B cell (primary cell): Measurements from ENCODE around the gene NUPR1. TPM values are rescaled to one million over a fixed set of nuclear protein-coding genes. Genes with fewer than 3 reads are reported as not detected.
"Not testable (repeated sequence)": the region's sequence is repeated elsewhere in the genome, so short reads cannot be mapped to it uniquely, and the experiment has no call there.

Experiments
- ATAC-seq: fragments of 200-7000 bp; cut with Tn5 transposase; one replicate; pipeline ENCODE4 v1.10.0; 2021; ENCODE audit warnings: low read depth, mild to moderate bottlenecking, moderate number of reproducible peaks, moderate library complexity
- CTCF ChIA-PET: fragments of 350-600 bp; sonication (Branson Sonifier 250); formaldehyde crosslinking; loops from one replicate; lab custom pipeline; 2021; ENCODE audit warnings: antibody characterized with exemption, inconsistent platforms; lab: Charles Lee
- POLR2A ChIA-PET: fragments of 350-600 bp; sonication (Branson Sonifier 250); formaldehyde crosslinking; loops from one replicate; lab custom pipeline; 2021; ENCODE audit warnings: antibody characterized with exemption; lab: Charles Lee
- DNase-seq: peaks from one replicate; pipeline ENCODE4 v3.0.0; 2013
- H2AFZ ChIP-seq: 2 replicates; pipeline ENCODE4 v1.6.1; 2012; ENCODE audit warnings: mild to moderate bottlenecking, low read depth, low read length; ENCODE audit not compliant: insufficient read depth, poor library complexity, severe bottlenecking
- H3K27ac ChIP-seq, 2 donors: 1 replicate in 1 of 2; 2 replicates in 1 of 2; pipeline ENCODE4 v1.5.1; 2012 to 2013; ENCODE audit warnings: low read length in 2 of 2, mild to moderate bottlenecking in 2 of 2, moderate library complexity in 1 of 2
- H3K27me3 ChIP-seq, 4 experiments: fragments of 200-600 bp in 1 of 4; sonication (generic) in 1 of 4; replicated peaks in 1 of 4; 1 replicate in 2 of 4; 2 replicates in 2 of 4; pipeline versions ENCODE4 v1.6.1 to v1.7.0; 2013 to 2016; ENCODE audit warnings: low read length in 3 of 4, mild to moderate bottlenecking in 2 of 4, mixed read lengths in 1 of 4, moderate library complexity in 1 of 4; ENCODE audit not compliant: insufficient read depth in 4 of 4, control insufficient read depth in 3 of 4; ENCODE audit errors: control extremely low read depth in 1 of 4
- H3K36me3 ChIP-seq, 2 experiments: replicated peaks in 1 of 2; 1 replicate in 1 of 2; 2 replicates in 1 of 2; pipeline versions ENCODE4 v1.6.1 to v1.7.1; 2013; ENCODE audit warnings: low read length in 1 of 2; ENCODE audit not compliant: insufficient read depth in 2 of 2, control insufficient read depth in 1 of 2; ENCODE audit errors: control extremely low read depth in 1 of 2, extremely low read depth in 1 of 2
- H3K4me1 ChIP-seq, 2 donors: fragments of 200-600 bp in 1 of 2; sonication (generic) in 1 of 2; 1 replicate in 1 of 2; 2 replicates in 1 of 2; pipeline versions ENCODE4 v1.5.1 to v1.6.1; 2013 to 2017; ENCODE audit warnings: low read length in 2 of 2; ENCODE audit not compliant: control insufficient read depth in 2 of 2, insufficient read depth in 2 of 2
- H3K4me2 ChIP-seq: replicated peaks from 2 replicates; pipeline ENCODE3; 2012; ENCODE audit warnings: mild to moderate bottlenecking, low read depth, low read length; ENCODE audit not compliant: poor library complexity, severe bottlenecking
- H3K4me3 ChIP-seq, 5 experiments: fragments of 200-600 bp in 1 of 5; sonication (generic) in 1 of 5; 1 replicate in 3 of 5; 2 replicates in 2 of 5; pipeline versions ENCODE4 v1.5.1 to v1.7.0; 2011 to 2016; ENCODE audit warnings: low read length in 4 of 5, mild to moderate bottlenecking in 4 of 5, low read depth in 2 of 5, control low read depth in 1 of 5, moderate library complexity in 1 of 5; ENCODE audit not compliant: insufficient read depth in 1 of 5; ENCODE audit errors: control extremely low read depth in 1 of 5, extremely low read depth in 1 of 5
- H3K79me2 ChIP-seq: fragments of 200-600 bp; sonication (generic); one replicate; pipeline ENCODE4 v1.6.0; 2016; ENCODE audit warnings: low read length; ENCODE audit not compliant: control insufficient read depth, insufficient read depth
- H3K9ac ChIP-seq: fragments of 200-600 bp; sonication (generic); 2 replicates; pipeline ENCODE4 v1.6.1; 2017; ENCODE audit warnings: mild to moderate bottlenecking, low read length, moderate library complexity
- H3K9me3 ChIP-seq, 3 donors: one replicate each; pipeline versions ENCODE4 v1.6.1 to v1.7.1; 2013; ENCODE audit warnings: low read length in 2 of 3; ENCODE audit not compliant: control insufficient read depth in 2 of 3, insufficient read depth in 1 of 3; ENCODE audit errors: control extremely low read depth in 1 of 3
- H4K20me1 ChIP-seq: 2 replicates; pipeline ENCODE4 v1.6.0; 2012; ENCODE audit warnings: mild to moderate bottlenecking, low read length; ENCODE audit not compliant: insufficient read depth, control insufficient read depth, poor library complexity, severe bottlenecking
- H3K27ac Mint-ChIP-seq: one replicate; pipeline ENCODE4 v1.8.0; 2021; ENCODE audit warnings: mixed read lengths
- H3K27me3 Mint-ChIP-seq: one replicate; pipeline ENCODE4 v1.8.0; 2021; ENCODE audit warnings: mixed read lengths
- H3K4me1 Mint-ChIP-seq: one replicate; pipeline ENCODE4 v1.8.0; 2021; ENCODE audit warnings: mixed read lengths
- H3K4me3 Mint-ChIP-seq: one replicate; pipeline ENCODE4 v1.8.0; 2021; ENCODE audit warnings: mixed read lengths
- H3K9me3 Mint-ChIP-seq: one replicate; pipeline ENCODE4 v1.8.0; 2022; ENCODE audit warnings: mixed read lengths; ENCODE audit not compliant: insufficient read depth
- CTCF ChIP-seq: fragments of 200-600 bp; IDR thresholded peaks from one replicate; pipeline ENCODE4 v1.8.0; 2022; ENCODE audit warnings: antibody characterized with exemption, mild to moderate bottlenecking
- EZH2 ChIP-seq: IDR thresholded peaks from 2 replicates; pipeline ENCODE4 v1.6.1; 2012; ENCODE audit warnings: borderline replicate concordance, low read depth, mild to moderate bottlenecking, moderate library complexity, low read length; ENCODE audit not compliant: insufficient read depth, poor library complexity, severe bottlenecking
- WGBS: methylation state at CpG from one replicate; pipeline ENCODE4 v1.1.5; 2013; ENCODE audit warnings: missing lambda C conversion rate; ENCODE audit not compliant: insufficient coverage; 5-methylcytosine and 5-hydroxymethylcytosine counted together
- intact Hi-C: fragments of 100-400 bp; cut with micrococcal nuclease; formaldehyde crosslinking; loops from one replicate; pipeline ENCODE4 v1.10.0; 2022
- polyA plus RNA-seq: library from polyadenylated mRNA; depleted of rRNA; stranded (reverse); fragments of >200 nt; gene quantifications from 2 replicates; pipeline ENCODE4 v1.2.3, GENCODE V29; 2012
- total RNA-seq, 2 donors: library from RNA; stranded (reverse); fragments of 120-200 nt in 1 of 2; gene quantifications; 1 replicate in 1 of 2; 2 replicates in 1 of 2; pipeline versions ENCODE4 v1.2.3 to v1.2.4, GENCODE V29; 2013 to 2022

Gene NUPR1
- total and polyA plus RNA-seq, 2 donors (not counting 1 experiment from before 2014, with no cell fraction given) = not detected

GRCh38 chr16:28528463-28528867 is 10.3 kb downstream of the NUPR1 start:
- no peaks in the 10 kb centered on the region for H3K9me3 Mint-ChIP-seq
- Histone ChIP-seq H3K4me3 (no peak overlapping the region), H3K9ac (no peak overlapping the region), H3K27me3 (no peaks in the 10 kb centered on the region), H3K79me2 (no peaks in the 10 kb centered on the region), H3K4me1 (no peaks in the 10 kb centered on the region), H4K20me1 (no peaks in the 10 kb centered on the region), H3K9me3 (no peaks in the 10 kb centered on the region), H3K27ac (no peak overlapping the region), H3K4me2 (no peak overlapping the region), H2AFZ (no peak overlapping the region), H3K36me3 (no peaks in the 10 kb centered on the region)
- H3K4me3 Mint-ChIP-seq = no peak overlapping the region
- CTCF ChIA-PET = no interaction called here
- H3K27ac Mint-ChIP-seq = no peak overlapping the region
- H3K4me1 Mint-ChIP-seq = peaks cover 3% of the 10 kb centered on the region
- no peak for DNase-seq
- no peak for ATAC-seq
- 95% methylated on average over 5 of the region's 5 CpGs for WGBS
- no peak for TF ChIP-seq EZH2
- TF ChIP-seq CTCF = no peak
- POLR2A ChIA-PET = no interaction called here
- intact Hi-C loops = no loop called here
- no peaks in the 10 kb centered on the region for H3K27me3 Mint-ChIP-seq

- intact Hi-C loops = no loop called here
- no peaks in the 10 kb centered on the region for H3K36me3 ChIP-seq
- no peak for ATAC-seq
- Mint-ChIP-seq H3K4me3 (no peak overlapping the region), H3K9me3 (no peaks in the 10 kb centered on the region), H3K4me1 (peaks cover 5% of the 10 kb centered on the region), H3K27ac (no peak overlapping the region), H3K27me3 (peaks cover 2% of the 10 kb centered on the region)
- no peak overlapping the region for H3K27ac ChIP-seq
- ChIA-PET CTCF (no interaction called here), POLR2A (no interaction called here)
- no peaks in the 10 kb centered on the region for H3K79me2 ChIP-seq
- no peaks in the 10 kb centered on the region for H3K27me3 ChIP-seq
- no peaks in the 10 kb centered on the region for H4K20me1 ChIP-seq
- no CpG with 5 or more reads among the region's 5 CpGs for WGBS
- no peak overlapping the region for H3K9ac ChIP-seq
- H3K4me3 ChIP-seq = no peak overlapping the region
- no peak for DNase-seq
- H3K9me3 ChIP-seq = no peaks in the 10 kb centered on the region
- H2AFZ ChIP-seq = no peak overlapping the region
- no peaks in the 10 kb centered on the region for H3K4me1 ChIP-seq
- no peak overlapping the region for H3K4me2 ChIP-seq
- TF ChIP-seq CTCF (no peak), EZH2 (no peak)
Observed at GRCh38 chr16:28527985-28528384, 10.8 kb downstream of the NUPR1 start.

GRCh38 chr16:28527100-28527785 is 11.5 kb downstream of the NUPR1 start:
- H3K27ac ChIP-seq, CTCF ChIA-PET, POLR2A ChIA-PET, H3K4me3 Mint-ChIP-seq, H3K27me3 Mint-ChIP-seq, H3K36me3 ChIP-seq, H4K20me1 ChIP-seq, H3K4me1 Mint-ChIP-seq, intact Hi-C loops, H3K79me2 ChIP-seq, ATAC-seq, H2AFZ ChIP-seq, H3K27ac Mint-ChIP-seq, H3K9ac ChIP-seq, H3K4me1 ChIP-seq, H3K4me3 ChIP-seq, H3K4me2 ChIP-seq, H3K27me3 ChIP-seq, H3K9me3 ChIP-seq, H3K9me3 Mint-ChIP-seq, DNase-seq: not testable (repeated sequence)
- WGBS = no CpG with 5 or more reads among the region's 7 CpGs
